GM21723 (cell line): ENCODE data around the gene ATP1B1.
"Not testable (repeated sequence)": the region's sequence is repeated elsewhere in the genome, so short reads cannot be mapped to it uniquely, and the experiment has no call there.

Experiments
- ATAC-seq: cut with Tn5 transposase; IDR thresholded peaks from one replicate; pipeline ENCODE4 v1.9.1; 2021; ENCODE audit warnings: mild to moderate bottlenecking, moderate library complexity; ENCODE audit not compliant: unreplicated experiment

The ATP1B1 gene

GRCh38 chr1:169113613-169114119, 7.2 kb downstream of the ATP1B1 start:
- no peak for ATAC-seq

GRCh38 chr1:169115891-169116585, 9.5 kb downstream of the ATP1B1 start:
- peak; percentile 70 for ATAC-seq

DNA sequence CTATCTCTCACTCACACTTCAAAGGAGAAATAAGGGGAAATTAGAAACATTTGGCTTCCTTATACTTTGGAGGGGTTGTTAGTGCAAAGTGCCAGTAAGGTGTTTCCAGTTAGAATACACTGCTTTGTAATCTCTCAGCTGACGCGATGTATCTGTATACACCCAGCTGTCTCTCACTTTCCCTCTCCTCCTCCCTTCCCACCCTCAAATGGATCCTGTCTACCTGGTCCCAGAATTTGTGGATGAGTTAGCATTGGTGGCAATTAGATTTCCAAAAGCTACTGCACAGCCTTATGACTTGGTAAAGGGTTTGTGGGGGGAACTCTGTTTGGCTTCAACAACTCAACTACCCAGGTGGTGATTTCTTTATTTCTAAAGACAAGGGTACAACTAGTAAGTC, 10.5 kb downstream of the ATP1B1 start:
- ATAC-seq: no peak

- no peak for ATAC-seq
These were observed 11.1 kb downstream of the ATP1B1 start for GRCh38 chr1:169117599-169117998.

GRCh38 chr1:169118227-169118626, 11.7 kb downstream of the ATP1B1 start:
- ATAC-seq: no peak

DNA sequence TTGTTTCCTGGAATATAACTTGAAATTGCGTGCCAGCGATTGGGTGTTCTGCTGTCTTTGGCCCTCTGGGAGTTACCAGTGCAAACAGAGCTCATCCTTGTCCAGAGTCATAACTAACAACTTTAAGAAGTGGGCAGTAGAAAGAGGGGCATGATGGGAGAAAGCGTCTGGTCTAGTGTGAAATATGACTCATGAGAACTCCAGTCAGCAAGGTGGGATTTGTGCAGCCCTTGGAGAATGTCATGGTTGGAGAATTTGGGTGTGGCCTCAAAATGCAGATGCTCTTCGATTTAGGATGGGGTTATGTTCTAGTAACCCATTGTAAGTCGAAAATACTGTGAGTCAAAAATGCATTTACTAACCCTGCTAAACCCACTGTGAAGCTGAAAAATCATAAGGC, 12.9 kb downstream of the ATP1B1 start:
- no peak for ATAC-seq

- ATAC-seq: no peak
These were observed 13.6 kb downstream of the ATP1B1 start for GRCh38 chr1:169120066-169120465.

DNA sequence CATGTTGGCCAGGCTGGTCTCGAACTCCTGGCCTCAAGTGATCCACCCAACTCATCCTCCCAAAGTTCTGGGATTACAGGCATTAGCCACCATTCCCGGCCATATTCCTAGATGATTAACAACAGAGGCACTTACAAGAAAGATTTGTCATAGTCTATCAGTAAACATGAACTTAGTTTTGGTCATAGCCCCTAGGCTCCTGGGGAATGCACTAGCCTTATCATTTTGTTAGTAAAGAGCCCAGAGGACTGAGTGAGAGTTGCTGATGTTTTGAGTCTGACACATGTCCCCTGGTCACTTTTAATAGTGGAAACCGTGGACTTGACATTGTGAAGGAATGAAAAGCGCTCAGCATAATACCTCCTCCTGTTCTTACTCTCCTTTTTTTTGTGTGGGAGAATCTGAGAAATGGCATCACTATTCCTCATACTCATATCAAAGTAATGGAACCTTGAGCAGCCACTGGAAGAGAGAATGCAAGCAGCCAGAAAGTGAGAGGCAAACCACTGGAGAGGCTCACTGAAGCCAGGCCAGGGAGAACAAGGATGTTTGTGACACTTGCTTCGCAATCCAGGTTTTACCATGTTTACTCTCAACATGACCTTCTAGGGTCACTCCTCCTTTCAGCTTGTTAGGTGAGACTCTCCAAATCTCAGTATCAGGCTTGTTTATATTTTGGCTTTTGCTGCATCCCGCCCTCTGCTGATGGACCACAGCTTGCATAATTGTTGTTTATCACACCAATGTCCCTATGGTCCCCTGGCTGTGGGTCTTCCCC, 14.8 kb downstream of the ATP1B1 start:
- ATAC-seq: no peak

DNA sequence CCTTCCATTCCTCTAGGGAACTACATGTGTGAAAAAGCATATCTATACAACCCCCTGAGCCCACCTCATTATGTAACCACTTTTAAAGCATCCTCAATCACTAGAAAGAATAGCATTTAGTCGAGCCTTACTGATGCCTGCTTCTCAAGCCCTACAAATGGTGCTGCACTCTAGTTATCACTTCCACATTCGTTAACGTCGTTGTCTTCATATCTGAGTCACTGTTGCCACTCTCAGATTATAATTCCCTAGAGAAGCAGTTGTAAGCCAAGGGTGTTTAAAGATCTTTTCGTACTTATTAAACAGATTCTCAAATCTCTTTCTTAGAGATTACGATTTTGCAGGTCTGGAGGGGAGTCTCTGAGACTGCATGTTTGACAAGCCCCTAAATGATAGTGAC, 16.5 kb downstream of the ATP1B1 start:
- peak; percentile 82 for ATAC-seq

DNA sequence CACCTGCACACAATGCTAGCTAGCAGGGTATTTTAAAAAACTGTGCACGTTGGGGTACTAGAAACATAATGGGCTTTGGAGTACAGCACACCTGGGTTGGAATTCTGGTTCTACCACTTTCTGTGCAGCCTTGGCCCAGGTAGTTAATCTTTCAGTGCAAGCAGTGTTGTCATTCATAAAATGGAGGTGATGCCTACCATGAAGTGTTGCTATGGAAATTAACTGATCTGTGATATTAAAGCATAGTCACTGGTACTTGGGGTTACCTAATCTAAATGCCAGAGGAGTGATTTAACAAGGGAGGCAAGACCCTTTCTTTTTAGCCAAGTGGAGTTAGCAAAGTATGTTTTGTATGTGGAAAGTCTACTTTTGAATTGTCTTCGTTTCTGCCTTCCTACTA, 18.0 kb downstream of the ATP1B1 start:
- no peak for ATAC-seq

DNA sequence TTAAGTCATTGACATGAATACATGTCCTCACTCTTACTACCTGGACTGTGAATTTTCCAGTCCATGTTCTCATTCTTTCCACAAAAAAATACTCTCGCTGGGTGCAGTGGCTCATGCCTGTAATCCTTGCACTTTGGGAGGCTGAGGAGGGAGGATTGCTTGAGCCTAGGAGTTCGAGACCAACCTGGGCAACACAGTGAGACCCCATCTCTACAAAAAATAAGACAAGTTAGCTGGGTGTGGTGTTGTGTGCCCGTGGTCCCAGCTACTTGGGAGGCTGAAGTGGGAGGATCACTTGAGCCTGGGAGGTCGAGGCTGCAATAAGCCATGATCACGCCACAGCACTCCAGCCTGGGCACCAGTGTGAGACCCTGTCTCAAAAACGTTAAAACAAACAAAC, 19.1 kb downstream of the ATP1B1 start:
- ATAC-seq: not testable (repeated sequence)

DNA sequence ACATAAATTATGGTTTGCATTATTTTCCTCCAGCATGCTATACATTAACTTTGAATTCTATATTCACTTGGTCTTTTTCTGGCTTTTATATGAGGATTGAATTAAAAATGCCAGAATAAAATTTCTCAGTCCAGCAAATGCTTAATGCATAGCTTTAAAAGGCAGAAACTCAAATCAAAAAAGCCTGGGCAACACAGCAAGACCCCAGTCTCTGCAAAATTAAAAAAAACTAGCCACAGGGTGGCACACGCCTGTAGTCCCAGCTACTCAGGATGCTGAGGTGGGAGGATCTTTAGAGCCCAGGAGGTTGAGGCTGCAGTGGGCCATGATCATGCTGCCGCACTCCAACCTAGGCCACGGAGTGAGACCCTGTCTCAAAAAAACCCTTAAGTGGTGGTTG, 19.8 kb downstream of the ATP1B1 start:
- no peak for ATAC-seq

- no peak for ATAC-seq
These were observed 20.8 kb downstream of the ATP1B1 start for GRCh38 chr1:169127305-169127704.

DNA sequence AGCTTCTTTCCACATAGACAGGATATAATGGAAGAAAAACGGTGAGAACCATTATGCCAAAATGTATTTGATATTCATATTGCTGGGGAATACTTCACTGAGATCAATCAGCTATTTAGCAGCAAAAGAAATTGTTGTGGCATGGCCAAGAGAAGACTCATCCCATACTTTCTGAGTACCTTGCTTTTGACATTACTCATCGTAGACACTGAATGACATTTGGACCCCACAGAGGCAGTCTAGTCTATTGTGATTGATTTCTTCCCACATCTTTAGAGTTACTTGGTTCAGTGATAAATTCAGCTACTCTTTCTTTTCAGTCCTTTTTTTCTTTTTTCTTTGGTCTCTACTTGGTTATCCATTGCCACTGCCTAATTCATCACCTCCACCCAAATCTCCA, 22.1 kb downstream of the ATP1B1 start:
- ATAC-seq: no peak

DNA sequence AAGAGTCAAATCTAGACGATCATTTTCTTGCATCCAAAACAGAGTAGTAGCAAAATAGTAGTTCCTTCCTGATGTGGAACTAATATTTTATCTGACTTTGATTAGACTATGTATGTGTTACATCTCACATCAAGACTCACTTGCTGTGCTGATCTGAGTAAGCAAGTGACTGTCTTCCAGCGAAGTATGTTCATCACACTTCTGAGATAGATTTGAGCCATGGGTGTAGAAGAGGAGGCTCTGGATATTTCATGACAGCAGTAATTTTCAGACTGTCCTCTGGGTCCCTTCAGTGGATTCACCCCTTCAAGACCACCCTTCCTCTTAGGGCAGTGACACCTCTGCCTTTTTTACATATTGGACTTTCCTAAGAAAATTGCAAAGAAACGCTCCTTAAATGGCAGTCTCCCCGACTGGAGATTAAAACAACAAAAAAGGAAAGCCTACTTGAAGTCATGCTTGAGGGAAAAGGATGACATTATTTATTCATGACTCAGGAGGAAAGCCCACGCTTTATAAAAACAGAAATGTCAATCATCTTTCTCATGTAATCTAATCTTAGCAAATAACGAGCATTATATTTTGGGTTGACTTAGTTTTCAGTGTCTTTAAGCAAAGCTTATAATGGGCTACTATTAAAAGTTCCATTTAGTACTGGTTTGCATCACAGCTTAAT, 22.8 kb downstream of the ATP1B1 start:
- no peak for ATAC-seq

GRCh38 chr1:169130683-169131082, 24.2 kb downstream of the ATP1B1 start:
- no peak for ATAC-seq

DNA sequence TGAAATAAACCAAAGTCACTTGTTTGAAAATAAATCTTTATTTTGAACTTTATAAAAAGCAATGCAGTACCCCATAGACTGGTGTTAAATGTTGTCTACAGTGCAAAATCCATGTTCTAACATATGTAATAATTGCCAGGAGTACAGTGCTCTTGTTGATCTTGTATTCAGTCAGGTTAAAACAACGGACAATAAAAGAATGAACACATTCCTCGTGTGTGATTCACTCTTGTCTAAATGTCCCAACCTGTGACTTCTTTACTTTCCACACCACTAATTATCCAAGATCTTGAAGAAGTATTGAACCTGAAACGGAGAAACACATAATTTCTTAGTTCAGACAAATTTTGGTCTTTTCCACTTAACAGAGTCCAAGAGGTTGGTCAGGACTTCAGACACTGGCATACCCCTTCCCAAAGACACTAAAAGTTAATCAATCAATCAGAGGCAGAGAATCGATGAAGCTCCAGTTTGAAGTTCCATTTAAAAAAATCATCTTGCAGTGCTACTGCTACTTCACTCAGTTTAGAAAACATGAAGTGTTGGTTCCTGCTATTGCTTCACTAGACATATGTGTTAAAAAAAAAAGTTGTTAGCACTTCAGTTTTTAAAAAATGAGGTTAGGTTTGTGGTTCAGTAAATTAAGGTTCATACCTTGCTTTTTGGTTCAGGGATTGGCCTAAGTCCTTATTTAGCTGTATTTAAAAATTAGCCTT, 26.2 kb downstream of the ATP1B1 start:
- ATAC-seq: no peak

GRCh38 chr1:169133228-169133576, 26.7 kb downstream of the ATP1B1 start:
- ATAC-seq: no peak

DNA sequence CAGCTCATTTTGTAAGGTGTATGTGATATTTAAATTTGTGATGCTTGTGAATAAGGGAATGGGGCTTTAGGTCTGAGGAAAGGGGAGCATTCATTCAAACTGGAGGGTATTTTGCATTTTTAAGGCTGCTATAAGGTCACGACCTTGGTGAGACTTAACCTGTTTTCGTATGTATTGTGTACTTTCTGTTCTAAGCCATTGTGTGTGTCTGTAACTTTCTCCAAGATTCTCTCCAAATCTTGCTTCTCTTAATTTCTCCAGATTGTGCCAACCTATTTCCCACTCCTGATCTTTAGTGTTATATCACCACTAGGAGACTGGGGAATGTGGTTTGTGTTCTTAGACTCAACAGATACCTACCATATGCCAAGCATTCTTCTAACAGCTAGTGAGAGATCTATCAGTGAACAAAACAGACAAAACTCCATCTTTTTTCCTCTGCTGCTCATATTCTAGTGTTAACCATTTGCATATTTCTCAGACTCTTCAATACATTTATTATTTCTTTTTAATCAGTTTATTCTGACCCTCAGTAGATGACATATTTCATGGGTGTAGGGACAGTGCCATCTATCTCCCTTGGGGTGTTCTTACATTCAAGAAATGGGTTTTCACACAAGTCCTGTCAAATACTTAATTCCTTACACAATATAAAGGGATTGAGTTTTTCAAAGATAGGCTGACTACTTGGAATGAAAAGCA, 27.5 kb downstream of the ATP1B1 start:
- ATAC-seq: no peak

DNA sequence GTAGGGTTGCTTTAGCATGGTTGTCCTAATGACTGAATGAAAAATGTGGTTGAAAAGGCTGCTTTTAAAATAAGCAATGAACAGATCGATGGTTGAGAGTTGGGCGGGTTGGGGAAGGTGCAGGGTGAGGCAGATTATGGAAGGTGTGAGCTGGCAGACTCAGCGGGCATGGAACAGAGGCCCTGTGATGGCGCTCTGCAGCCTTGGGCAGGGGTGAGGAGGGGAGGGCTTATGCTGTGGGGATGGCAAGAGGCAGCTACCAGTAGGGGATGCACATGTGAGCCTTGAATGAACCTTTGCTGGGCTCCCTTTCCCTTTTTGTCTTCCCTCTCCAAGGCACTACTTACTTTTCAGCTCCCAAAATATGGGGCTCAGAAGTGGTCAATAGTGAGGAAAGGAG, 30.9 kb downstream of the ATP1B1 start:
- no peak for ATAC-seq
